Upper lobe of left lung (tissue), 4 donors: ENCODE results near the gene SCN2A.

Experiments used
- CTCF ChIP-seq, 6 experiments: fragments of 450-650 bp in 4 of 6; fragments of 200-600 bp in 2 of 6; sonication (generic) in 2 of 6; IDR thresholded peaks; one replicate each; pipeline ENCODE4 v1.5.1; 2016 to 2019; ENCODE audit warnings: antibody characterized with exemption in 6 of 6
- POLR2A ChIP-seq, 4 donors: fragments of 450-650 bp; IDR thresholded peaks; one replicate each; pipeline ENCODE4 v1.5.1; 2016 to 2017; ENCODE audit warnings: antibody characterized with exemption in 4 of 4, mild to moderate bottlenecking in 2 of 4
- POLR2AphosphoS5 ChIP-seq, 2 donors: sonication (generic); formaldehyde crosslinking; IDR thresholded peaks; one replicate each; pipeline ENCODE4 v1.5.1; 2017; ENCODE audit warnings: antibody characterized with exemption in 2 of 2

- TF ChIP-seq CTCF (IDR thresholded peaks at IDR 0.05): no peak
- TF ChIP-seq POLR2AphosphoS5 (IDR thresholded peaks at IDR 0.05): no peak
- TF ChIP-seq POLR2A (IDR thresholded peaks at IDR 0.05): no peak
These were observed 41.0 kb upstream of the SCN2A start for GRCh38 chr2:165198181-165198580.
